DLD1 (cell line): Measurements from ENCODE around the gene SPDYE2B.
"Not testable (repeated sequence)": the region's sequence is repeated elsewhere in the genome, so short reads cannot be mapped to it uniquely, and the experiment has no call there.

Experiments
- in situ Hi-C: cut with HindIII; loops from 2 replicates; pipeline ENCODE4 v1.10.0; 2017; ENCODE audit warnings: low sequenced_read_pairs

The SPDYE2B gene

GRCh38 chr7:102649924-102650323, at the start of gene SPDYE2B:
SPDYE2B (plus strand) TSS chr7:102650319; CDS start chr7:102652349, 2,030 bp downstream.
- in situ Hi-C loops, result not testable (repeated sequence)

GRCh38 chr7:102602317-102602716, 47.8 kb upstream of the SPDYE2B start:
- in situ Hi-C loops, result not testable (repeated sequence)

GRCh38 chr7:102604431-102605145, 45.5 kb upstream of the SPDYE2B start:
- in situ Hi-C loops, result not testable (repeated sequence)

GRCh38 chr7:102606848-102607247, 43.3 kb upstream of the SPDYE2B start:
- in situ Hi-C loops, result not testable (repeated sequence)

- in situ Hi-C loops, result not testable (repeated sequence)
Measured at GRCh38 chr7:102609734-102610133, 40.4 kb upstream of the SPDYE2B start.

GRCh38 chr7:102610441-102610840, 39.7 kb upstream of the SPDYE2B start:
- in situ Hi-C loops, result not testable (repeated sequence)

GRCh38 chr7:102611013-102611674, 39.0 kb upstream of the SPDYE2B start:
- in situ Hi-C loops, result not testable (repeated sequence)

GRCh38 chr7:102611675-102612325, 38.3 kb upstream of the SPDYE2B start:
- in situ Hi-C loops, result not testable (repeated sequence)

GRCh38 chr7:102613575-102614345, 36.4 kb upstream of the SPDYE2B start:
- in situ Hi-C loops, result not testable (repeated sequence)

- in situ Hi-C loops, result not testable (repeated sequence)
Measured at GRCh38 chr7:102614346-102614697, 35.8 kb upstream of the SPDYE2B start.

GRCh38 chr7:102614873-102615272, 35.2 kb upstream of the SPDYE2B start:
- in situ Hi-C loops, result not testable (repeated sequence)

GRCh38 chr7:102615930-102616329, 34.2 kb upstream of the SPDYE2B start:
- in situ Hi-C loops, result not testable (repeated sequence)

- in situ Hi-C loops, result not testable (repeated sequence)
Measured at GRCh38 chr7:102616507-102617125, 33.5 kb upstream of the SPDYE2B start, which contains the start of gene RASA4. RASA4 (minus strand) TSS chr7:102616756; CDS start chr7:102616689, 67 bp downstream.

- in situ Hi-C loops, result not testable (repeated sequence)
Measured at GRCh38 chr7:102618122-102618521, 32.0 kb upstream of the SPDYE2B start.

GRCh38 chr7:102627271-102627904, 22.7 kb upstream of the SPDYE2B start:
- in situ Hi-C loops, result not testable (repeated sequence)

- in situ Hi-C loops, result not testable (repeated sequence)
Measured at GRCh38 chr7:102630622-102631021, 19.5 kb upstream of the SPDYE2B start.

- in situ Hi-C loops, result not testable (repeated sequence)
Measured at GRCh38 chr7:102634299-102634698, 15.8 kb upstream of the SPDYE2B start.

GRCh38 chr7:102635354-102635753, 14.8 kb upstream of the SPDYE2B start:
- in situ Hi-C loops, result not testable (repeated sequence)

- in situ Hi-C loops, result not testable (repeated sequence)
Measured at GRCh38 chr7:102636956-102637355, 13.2 kb upstream of the SPDYE2B start.

- in situ Hi-C loops, result not testable (repeated sequence)
Measured at GRCh38 chr7:102638848-102639247, 11.3 kb upstream of the SPDYE2B start.
